Kasumi-1 (cell line): ENCODE data around the gene GMEB1.
"Not testable (repeated sequence)": the region's sequence is repeated elsewhere in the genome, so short reads cannot be mapped to it uniquely, and the experiment has no call there.

Source experiments
- DNase-seq, 2 experiments: peaks; one replicate each; lab custom pipeline; 2025; lab: John Stamatoyannopoulos, UW

The GMEB1 gene

DNA sequence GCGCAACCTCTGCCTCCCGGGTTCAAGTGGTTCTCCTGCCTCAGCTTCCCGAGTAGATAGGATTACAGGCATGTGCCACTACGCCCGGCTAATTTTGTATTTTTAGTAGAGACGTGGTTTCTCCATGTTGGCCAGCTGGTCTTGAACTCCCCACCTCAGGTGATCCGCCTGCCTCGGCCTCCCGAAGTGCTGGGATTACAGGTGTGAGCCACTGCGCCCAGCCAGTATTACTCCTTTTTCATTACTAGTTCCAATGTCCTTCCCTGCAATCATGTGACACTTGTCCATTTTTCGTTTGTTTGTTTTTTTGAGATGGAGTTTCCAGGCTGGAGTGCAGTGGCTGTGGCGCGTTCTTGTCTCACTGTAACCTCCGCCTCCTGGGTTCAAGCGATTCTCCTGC lies 4.4 kb downstream of the GMEB1 start:
- DNase-seq, result not testable (repeated sequence)

DNA sequence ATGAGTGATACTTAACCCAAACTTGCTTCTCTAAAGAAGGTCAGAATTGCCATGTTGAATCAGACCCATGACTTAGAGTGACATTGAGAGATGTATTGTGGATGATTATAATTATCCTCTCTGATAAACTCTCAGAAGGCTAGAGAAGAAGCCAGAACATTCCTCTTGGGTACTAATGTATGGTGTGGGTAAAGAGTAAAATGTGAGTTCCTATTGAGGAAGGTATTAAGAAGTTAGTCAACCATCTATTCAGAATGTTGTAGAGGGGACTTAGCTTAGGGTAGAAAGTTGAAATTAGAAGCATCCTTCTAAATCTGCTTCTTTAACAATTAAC lies 7.3 kb downstream of the GMEB1 start:
- no peak for DNase-seq

DNA sequence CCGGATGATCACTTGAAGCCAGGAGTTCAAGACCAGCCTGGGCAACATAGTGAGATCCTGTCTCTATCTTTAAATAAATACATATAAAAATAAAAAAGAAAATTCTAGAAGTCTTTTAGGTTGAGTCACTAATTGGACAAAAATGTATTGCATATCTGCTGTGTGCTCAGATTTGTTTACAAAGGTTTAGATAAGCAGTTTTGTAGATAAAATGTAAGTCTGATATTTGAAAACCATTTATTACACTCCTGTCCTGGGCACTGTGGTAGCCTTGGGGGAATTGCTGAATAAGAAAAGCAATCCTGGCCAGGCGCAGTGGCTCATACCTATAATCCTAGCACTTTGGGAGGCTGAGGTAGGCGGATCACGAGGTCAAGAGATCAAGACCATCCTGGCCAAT lies 11.6 kb downstream of the GMEB1 start:
- no peak for DNase-seq

- DNase-seq, result no peak
Measured at GRCh38 chr1:28682840-28683239, 14.3 kb downstream of the GMEB1 start.

GRCh38 chr1:28684937-28685336 lies 16.4 kb downstream of the GMEB1 start:
- DNase-seq, result no peak

DNA sequence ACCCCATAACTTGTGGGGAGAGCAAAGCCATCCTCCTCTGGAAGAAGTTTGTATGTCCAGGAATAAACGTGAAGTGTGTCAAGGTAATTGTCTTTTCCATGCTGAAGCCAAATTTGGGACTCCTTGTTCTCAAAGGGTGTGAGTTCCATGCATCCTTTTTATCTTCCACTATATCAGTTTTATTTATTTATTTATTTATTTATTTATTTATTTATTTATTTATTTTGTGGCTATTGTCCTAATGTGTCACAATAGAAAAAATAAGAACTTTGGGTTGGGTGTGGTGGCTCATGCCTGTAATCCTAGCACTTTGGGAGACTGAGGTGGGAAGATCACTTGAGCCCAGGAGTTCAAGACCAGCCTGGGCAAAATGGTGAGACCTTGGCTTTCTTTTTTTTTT lies 23.0 kb downstream of the GMEB1 start:
- DNase-seq, result not testable (repeated sequence)

- no peak for DNase-seq
Measured at GRCh38 chr1:28703629-28704028, 35.0 kb downstream of the GMEB1 start.

- no peak for DNase-seq
Measured at GRCh38 chr1:28716336-28716735, 47.8 kb downstream of the GMEB1 start.

- DNase-seq, result no peak
Measured at GRCh38 chr1:28718166-28718565, 49.6 kb downstream of the GMEB1 start.

- DNase-seq, result no peak
Measured at GRCh38 chr1:28718586-28719331, 50.2 kb downstream of the GMEB1 start.

GRCh38 chr1:28719332-28719619 lies 50.7 kb downstream of the GMEB1 start:
- DNase-seq, result no peak

- DNase-seq, result no peak
Measured at GRCh38 chr1:28720376-28720775, 51.8 kb downstream of the GMEB1 start.

DNA sequence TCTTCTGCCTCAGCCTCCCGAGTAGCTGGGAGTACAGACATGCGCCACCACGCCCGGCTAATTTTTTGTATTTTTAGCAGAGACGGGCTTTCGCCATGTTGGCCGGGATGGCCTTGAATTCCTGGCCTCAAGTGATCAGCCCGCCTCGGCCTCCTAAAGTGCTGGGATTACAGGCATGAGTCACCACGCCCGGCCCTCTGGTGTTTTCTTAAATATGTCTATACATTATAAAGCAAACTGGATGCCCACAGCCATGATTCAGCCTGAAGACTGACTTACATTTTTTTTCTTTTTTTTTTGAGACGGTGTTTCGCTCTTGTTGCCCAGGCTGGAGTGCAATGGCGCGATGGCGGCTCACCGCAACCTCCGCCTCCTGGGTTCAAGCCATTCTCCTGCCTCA lies 53.3 kb downstream of the GMEB1 start:
- DNase-seq, result not testable (repeated sequence)

- not testable (repeated sequence) for DNase-seq
Measured at GRCh38 chr1:28725365-28725764, 56.8 kb downstream of the GMEB1 start.

DNA sequence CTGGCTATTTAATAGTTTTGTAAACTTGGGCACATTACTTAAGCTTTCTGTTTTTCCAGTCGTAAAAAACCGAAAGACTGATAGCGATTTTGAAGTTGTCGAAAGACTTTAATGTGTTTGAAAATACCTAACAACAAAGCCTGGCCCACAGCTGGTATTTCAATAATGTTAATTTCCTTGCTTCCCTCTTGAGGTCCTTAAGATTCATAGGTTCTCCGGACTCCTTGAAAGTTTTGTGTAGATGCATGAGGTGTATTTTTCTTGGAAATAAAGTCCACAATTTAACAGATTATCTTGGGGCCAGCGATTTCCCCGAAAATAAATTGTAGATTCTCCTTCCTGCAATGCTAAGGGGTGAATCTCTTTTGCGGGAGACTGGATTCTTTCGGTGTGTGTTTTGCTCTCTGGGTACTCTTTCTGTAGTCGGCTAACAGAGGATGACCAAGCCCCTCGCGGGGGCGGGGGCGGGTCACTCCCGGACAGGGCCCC lies 67.4 kb downstream of the GMEB1 start:
- no peak for DNase-seq

- peak; percentile 92 to 94 for DNase-seq
Measured at GRCh38 chr1:28736450-28737306, 68.1 kb downstream of the GMEB1 start, which contains the start of gene YTHDF2. YTHDF2 (plus strand) TSS chr1:28736940; CDS start chr1:28737121, 181 bp downstream.

- peak in 1 of 2 experiments; percentile 41 for DNase-seq
Measured at GRCh38 chr1:28737307-28738132, 68.9 kb downstream of the GMEB1 start.

DNA sequence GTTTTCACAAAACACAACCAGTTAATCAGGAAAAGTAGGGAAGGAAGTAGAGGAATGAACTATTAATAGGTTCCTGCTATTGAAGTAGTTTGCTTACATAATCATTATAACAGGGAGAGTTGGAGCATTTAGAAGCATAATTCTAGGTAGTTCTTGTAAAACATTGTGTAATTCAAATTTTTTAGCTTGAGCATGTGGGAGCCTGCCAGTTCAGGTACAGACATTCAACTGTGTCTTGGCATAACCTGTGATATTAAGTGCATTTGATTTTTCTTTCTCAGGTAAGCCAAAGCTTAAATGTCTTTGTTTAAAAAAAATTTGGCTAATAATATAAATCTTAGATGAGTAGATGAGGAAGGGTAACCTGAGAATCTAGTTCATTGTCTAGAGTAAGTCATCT lies 71.5 kb downstream of the GMEB1 start:
- no peak for DNase-seq

DNA sequence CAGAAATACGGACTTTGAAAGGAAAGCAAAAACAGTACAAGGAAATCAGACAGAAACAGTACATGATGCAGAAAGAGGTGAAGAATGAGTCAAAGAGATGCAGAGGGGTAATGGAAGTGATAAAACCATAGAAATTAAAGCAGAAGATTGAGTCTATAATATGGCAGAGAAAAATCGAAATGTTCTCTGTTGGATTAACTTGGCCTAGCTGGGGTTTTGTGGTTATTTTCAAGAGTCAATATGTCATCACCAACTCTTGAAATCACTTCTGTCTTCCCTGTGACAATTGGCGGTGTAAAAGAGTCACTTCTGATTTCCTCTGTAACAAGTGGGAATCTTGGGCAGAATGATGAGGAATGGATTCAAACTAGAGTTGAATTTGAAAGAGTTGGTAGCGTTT lies 75.6 kb downstream of the GMEB1 start:
- no peak for DNase-seq

DNA sequence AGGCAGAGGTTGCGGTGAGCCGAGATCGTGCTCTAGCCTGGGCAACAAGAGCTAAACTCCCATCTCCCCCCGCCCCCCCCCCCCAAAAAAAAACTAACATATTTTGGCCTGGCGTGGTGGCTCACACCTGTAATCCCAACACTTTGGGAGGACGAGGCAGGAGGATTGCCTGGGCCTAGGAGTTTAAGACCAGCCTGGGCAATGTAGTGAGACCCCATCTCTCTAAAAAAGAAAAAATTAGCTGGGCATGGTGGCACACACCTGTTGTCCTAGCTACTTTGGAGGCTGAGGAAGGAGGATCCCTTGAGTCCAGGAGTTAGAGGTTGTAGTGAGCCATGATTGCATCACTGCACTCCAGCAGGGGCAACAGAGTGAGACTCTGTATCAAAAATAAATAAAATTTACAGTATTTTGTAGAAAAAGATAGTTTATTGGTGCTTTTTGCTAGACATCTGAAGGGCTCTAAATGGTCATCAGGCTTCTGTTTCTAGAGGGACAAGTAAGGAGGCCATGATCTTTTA lies 77.1 kb downstream of the GMEB1 start:
- DNase-seq, result no peak

DNA sequence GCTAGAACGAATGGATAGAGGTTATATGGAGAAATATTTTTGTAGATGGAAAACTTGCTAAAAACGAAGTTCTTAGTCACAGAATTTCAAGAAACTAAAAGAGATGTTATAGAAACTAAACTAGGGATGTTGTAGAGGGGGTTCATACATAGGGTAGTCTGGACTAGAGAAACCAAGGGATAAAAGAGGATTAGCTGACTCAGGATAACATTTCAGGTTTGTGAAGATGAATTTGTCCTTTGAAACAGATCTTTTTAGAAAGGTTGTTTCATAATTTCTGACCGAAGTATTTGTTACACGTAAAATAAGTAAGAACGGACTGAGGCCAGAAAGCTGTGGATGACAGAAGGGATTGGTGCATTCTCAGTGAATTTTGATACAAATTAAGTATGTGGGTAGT lies 81.7 kb downstream of the GMEB1 start:
- no peak for DNase-seq

DNA sequence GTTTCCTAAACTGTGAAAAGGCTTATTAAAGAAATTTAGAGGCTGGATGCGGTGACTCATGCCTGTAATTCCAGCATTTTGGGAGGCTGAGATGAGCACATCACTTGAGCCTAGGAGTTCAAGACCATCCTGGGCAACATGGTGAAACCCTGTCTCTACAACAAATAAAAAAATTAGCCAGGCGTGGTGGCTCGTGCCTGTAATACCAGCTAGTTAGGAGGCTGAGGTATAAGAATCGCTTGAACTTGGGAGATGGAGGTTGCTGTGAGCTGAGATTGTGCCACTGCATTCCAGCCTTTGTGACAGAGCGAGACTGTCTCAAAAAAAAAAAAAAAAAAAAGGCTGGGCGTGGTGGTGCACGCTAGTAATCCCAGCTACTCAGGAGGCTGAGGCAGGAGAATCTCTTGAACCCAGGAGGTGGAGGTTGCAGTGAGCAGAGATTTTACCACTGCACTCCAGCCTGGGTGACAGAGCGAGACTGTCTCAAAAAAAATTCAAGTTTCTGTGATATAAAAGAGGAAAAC lies 82.2 kb downstream of the GMEB1 start:
- DNase-seq, result not testable (repeated sequence)
